Panc1 (cell line): Measurements from ENCODE around the gene CGNL1.

ENCODE experiments used
- SIN3A ChIP-seq: IDR thresholded peaks from 2 replicates; pipeline ENCODE4 v1.6.1; 2012; ENCODE audit warnings: low read depth, mild to moderate bottlenecking, low read length, moderate library complexity, borderline replicate concordance; ENCODE audit not compliant: insufficient read depth
- TCF7L2 ChIP-seq: IDR thresholded peaks from 2 replicates; pipeline ENCODE4 v1.6.1; 2011; ENCODE audit warnings: mild to moderate bottlenecking, low read depth, low read length, inconsistent platforms
- TF ChIP-seq, protein P1 (sequence below): fragments of 450-650 bp; IDR thresholded peaks from 2 replicates; pipeline ENCODE4 v1.5.1; 2017; ENCODE audit warnings: mild to moderate bottlenecking

DNA sequence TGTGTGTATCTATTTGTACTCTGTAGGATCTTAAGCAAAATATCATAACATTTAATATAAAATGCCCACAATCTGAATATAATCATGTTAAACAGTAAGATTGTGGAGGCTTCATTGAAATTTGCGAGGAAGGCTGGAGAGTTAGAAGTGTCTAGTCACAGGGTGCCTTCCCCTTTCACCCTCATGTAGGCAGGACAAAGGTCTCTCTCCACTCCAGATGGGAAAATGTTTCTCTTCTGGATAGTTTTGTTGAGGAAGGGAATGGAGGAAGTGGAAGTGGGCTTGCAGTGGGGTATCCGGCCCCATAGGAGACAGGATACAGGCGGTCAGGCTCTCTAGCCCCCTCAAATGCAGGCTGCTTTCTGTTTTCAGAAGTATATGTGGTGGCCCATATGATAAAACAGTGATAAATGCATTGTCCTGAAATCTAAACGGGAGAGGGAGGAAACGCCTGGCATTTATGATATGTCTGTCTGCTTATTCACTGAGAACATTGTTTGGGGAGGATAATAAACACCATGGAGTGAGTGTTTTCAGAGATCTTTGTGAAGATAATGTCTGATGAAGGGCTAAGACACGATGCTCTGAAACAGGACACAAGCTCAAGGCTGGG, 202.1 kb downstream of the CGNL1 start:
- TF ChIP-seq, protein P1, sequence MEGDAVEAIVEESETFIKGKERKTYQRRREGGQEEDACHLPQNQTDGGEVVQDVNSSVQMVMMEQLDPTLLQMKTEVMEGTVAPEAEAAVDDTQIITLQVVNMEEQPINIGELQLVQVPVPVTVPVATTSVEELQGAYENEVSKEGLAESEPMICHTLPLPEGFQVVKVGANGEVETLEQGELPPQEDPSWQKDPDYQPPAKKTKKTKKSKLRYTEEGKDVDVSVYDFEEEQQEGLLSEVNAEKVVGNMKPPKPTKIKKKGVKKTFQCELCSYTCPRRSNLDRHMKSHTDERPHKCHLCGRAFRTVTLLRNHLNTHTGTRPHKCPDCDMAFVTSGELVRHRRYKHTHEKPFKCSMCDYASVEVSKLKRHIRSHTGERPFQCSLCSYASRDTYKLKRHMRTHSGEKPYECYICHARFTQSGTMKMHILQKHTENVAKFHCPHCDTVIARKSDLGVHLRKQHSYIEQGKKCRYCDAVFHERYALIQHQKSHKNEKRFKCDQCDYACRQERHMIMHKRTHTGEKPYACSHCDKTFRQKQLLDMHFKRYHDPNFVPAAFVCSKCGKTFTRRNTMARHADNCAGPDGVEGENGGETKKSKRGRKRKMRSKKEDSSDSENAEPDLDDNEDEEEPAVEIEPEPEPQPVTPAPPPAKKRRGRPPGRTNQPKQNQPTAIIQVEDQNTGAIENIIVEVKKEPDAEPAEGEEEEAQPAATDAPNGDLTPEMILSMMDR: no peak
- TF ChIP-seq TCF7L2 (no peak), SIN3A (no peak)
